Measurements from ENCODE around the gene CPNE4. TPM values are rescaled to one million over a fixed set of nuclear protein-coding genes. Genes with fewer than 3 reads are reported as not detected.

The CPNE4 gene
- total and polyA plus RNA-seq, 2 donors (not counting 3 experiments of a cell fraction or from before 2014, with no cell fraction given) = not detected

- intact Hi-C loops (cut with micrococcal nuclease) (no loop called here), dilution Hi-C loops (cut with MboI; ENCODE audit: extremely low pct_ligation_motif_present, low sequenced_read_pairs) (no loop called here)
- Histone ChIP-seq H4K20me1 (replicated peaks; ENCODE audit: control insufficient read depth, extremely low read depth, insufficient read depth, low read length) (no peaks in the 10 kb centered on the region), H3K9me3 (replicated peaks; ENCODE audit: control insufficient read depth, insufficient read depth, low read length) (no peaks in the 10 kb centered on the region), H3K27ac (ENCODE audit: insufficient read depth, low read depth, low read length) (no peak overlapping the region), H3K4me1 (ENCODE audit: control insufficient read depth, extremely low read depth, insufficient read depth, low read length) (no peaks in the 10 kb centered on the region), H3K27me3 (ENCODE audit: control insufficient read depth in 2 of 2, insufficient read depth in 2 of 2, low read length in 2 of 2) (no peaks in the 10 kb centered on the region), H3K9me1 (replicated peaks; ENCODE audit: control insufficient read depth, extremely low read depth, insufficient read depth, low read length) (no peaks in the 10 kb centered on the region), H3K9ac (replicated peaks; ENCODE audit: extremely low read depth, insufficient read depth, low read length) (no peak overlapping the region), H3K4me2 (ENCODE audit: insufficient read depth, low read length) (no peak overlapping the region), H2AFZ (ENCODE audit: low read depth, low read length) (no peak overlapping the region), H3K36me3 (ENCODE audit: control insufficient read depth in 2 of 2, extremely low read depth in 1 of 2, insufficient read depth in 2 of 2, low read length in 2 of 2) (no peaks in the 10 kb centered on the region), H3K79me2 (ENCODE audit: control insufficient read depth, insufficient read depth, low read length) (no peaks in the 10 kb centered on the region), H3K4me3 (replicated peaks in 1 of 3; ENCODE audit: insufficient read depth in 1 of 3, low read depth in 1 of 3, low read length in 3 of 3) (no peak overlapping the region)
- POLR2A ChIA-PET = no interaction called here
- DNase-seq (ENCODE audit: low read depth, low spot score) (no peak), FAIRE-seq (no peak)
- TF ChIP-seq FOS (IDR thresholded peaks at IDR 0.05; ENCODE audit: borderline replicate concordance, insufficient read depth, low read length) = no peak
- no peak for TF ChIP-seq MAX (IDR thresholded peaks at IDR 0.05; ENCODE audit: insufficient read depth, insufficient read length)
- no peak for TF ChIP-seq JUN (IDR thresholded peaks at IDR 0.05; ENCODE audit: borderline replicate concordance, insufficient read depth, insufficient read length, low read depth)
- TF ChIP-seq POLR2A (IDR thresholded peaks at IDR 0.05; ENCODE audit: low read depth, low read length) = no peak
- TF ChIP-seq GATA2 (IDR thresholded peaks at IDR 0.05; ENCODE audit: insufficient read depth, insufficient read length, low read depth, low read length) = no peak
- no peak for TF ChIP-seq MYC (IDR thresholded peaks at IDR 0.05; ENCODE audit: low read depth, low read length)
- TF ChIP-seq POLR2AphosphoS5 (IDR thresholded peaks at IDR 0.05; ENCODE audit: insufficient read depth, low read depth, low read length) = no peak
- TF ChIP-seq CTCF (IDR thresholded peaks at IDR 0.05; ENCODE audit: extremely low read depth in 1 of 2, insufficient read depth in 1 of 2, low read depth in 1 of 2, low read length in 2 of 2) = no peak
- no peak for TF ChIP-seq EZH2 (IDR thresholded peaks at IDR 0.05; ENCODE audit: borderline replicate concordance, low read depth, low read length, severe bottlenecking)
- BruUV-seq (replicated peaks) = no TSS peak
- CTCF ChIA-PET = no interaction called here
These were observed 428.9 kb downstream of the CPNE4 start for GRCh38 chr3:131605916-131606315.

Data from endothelial cell of umbilical vein (primary cell).